ENCODE results near the gene ATF2. TPM values are rescaled to one million over a fixed set of nuclear protein-coding genes. Genes with fewer than 3 reads are reported as not detected.

ATF2 gene, protein sequence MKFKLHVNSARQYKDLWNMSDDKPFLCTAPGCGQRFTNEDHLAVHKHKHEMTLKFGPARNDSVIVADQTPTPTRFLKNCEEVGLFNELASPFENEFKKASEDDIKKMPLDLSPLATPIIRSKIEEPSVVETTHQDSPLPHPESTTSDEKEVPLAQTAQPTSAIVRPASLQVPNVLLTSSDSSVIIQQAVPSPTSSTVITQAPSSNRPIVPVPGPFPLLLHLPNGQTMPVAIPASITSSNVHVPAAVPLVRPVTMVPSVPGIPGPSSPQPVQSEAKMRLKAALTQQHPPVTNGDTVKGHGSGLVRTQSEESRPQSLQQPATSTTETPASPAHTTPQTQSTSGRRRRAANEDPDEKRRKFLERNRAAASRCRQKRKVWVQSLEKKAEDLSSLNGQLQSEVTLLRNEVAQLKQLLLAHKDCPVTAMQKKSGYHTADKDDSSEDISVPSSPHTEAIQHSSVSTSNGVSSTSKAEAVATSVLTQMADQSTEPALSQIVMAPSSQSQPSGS
- 10 to 100 TPM; 24.7 to 44.6 (median 37.7) TPM for polyA plus RNA-seq (ENCODE audit: insufficient read length in 10 of 10)
- long read RNA-seq, donor 1, full-length matches to known transcripts, result 3 of 3 reads
- long read RNA-seq, donor 1, partial matches to known transcripts, result 0 of 3 reads
- long read RNA-seq, donor 1, other reads (novel, unspliced or antisense), result 0 of 3 reads
- long read RNA-seq, donor 2, full-length matches to known transcripts, result 3 of 3 reads
- long read RNA-seq, donor 2, partial matches to known transcripts, result 0 of 3 reads
- long read RNA-seq, donor 2, other reads (novel, unspliced or antisense), result 0 of 3 reads
- long read RNA-seq, donor 3, result 0 reads
- long read RNA-seq, donor 4, full-length matches to known transcripts, result 3 of 3 reads
- long read RNA-seq, donor 4, partial matches to known transcripts, result 0 of 3 reads
- long read RNA-seq, donor 4, other reads (novel, unspliced or antisense), result 0 of 3 reads
- long read RNA-seq, donor 5, full-length matches to known transcripts, result 2 of 2 reads
- long read RNA-seq, donor 5, partial matches to known transcripts, result 0 of 2 reads
- long read RNA-seq, donor 5, other reads (novel, unspliced or antisense), result 0 of 2 reads
- long read RNA-seq, donor 6, full-length matches to known transcripts, result 6 of 6 reads
- long read RNA-seq, donor 6, partial matches to known transcripts, result 0 of 6 reads
- long read RNA-seq, donor 6, other reads (novel, unspliced or antisense), result 0 of 6 reads
- long read RNA-seq, donor 7, partial matches to known transcripts, result 0 of 1 reads
- long read RNA-seq, donor 7, other reads (novel, unspliced or antisense), result 0 of 1 reads
- long read RNA-seq, donor 8, full-length matches to known transcripts, result 3 of 3 reads
- long read RNA-seq, donor 8, partial matches to known transcripts, result 0 of 3 reads
- long read RNA-seq, donor 8, other reads (novel, unspliced or antisense), result 0 of 3 reads
- long read RNA-seq, donor 9, full-length matches to known transcripts, result 2 of 2 reads
- long read RNA-seq, donor 9, partial matches to known transcripts, result 0 of 2 reads
- long read RNA-seq, donor 9, other reads (novel, unspliced or antisense), result 0 of 2 reads

DNA sequence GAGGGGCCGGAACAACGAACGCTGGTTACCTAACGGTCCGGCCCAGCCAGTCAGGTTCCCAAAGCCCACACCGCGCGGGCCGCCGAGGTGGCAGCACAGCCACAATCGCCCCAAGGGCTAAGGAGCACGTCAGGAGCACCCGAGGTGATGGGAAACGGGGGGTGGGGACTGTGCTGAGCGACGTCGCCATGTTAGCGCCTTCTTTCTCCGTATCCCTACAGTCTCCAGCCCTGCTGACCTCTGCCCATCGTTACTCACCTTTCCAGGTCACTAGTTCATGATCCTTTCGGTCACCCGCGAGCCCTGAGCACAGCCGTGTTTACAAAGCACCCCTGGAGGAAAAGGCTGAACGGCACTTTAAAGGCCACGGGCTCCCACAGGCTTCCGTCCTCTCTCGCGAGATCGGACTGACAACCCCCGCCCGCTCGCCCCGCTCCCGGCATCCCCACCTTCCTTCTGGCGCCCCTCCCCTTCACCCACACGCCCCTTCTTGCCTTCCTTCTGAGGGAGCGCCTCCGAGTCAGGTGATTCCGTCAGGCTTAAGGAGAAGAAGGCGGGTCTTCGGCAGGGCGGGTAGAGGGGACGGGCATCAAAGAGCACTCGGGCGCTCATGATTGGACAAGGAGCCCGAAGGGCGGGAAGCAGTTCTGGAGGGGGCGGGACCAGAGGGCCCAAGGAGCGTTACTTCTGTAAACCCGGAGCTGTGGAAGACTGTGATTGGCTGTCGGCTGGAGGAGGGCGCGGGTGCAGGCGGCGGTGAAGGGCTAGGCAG is at the start of gene ATF2:
ATF2 (minus strand) TSS at position 412 of the 772 bp plus-strand sequence. CDS start 31,760 bp downstream, outside the sequence.
- peak; percentile 98 to 100 (median 99) for DNase-seq

DNA sequence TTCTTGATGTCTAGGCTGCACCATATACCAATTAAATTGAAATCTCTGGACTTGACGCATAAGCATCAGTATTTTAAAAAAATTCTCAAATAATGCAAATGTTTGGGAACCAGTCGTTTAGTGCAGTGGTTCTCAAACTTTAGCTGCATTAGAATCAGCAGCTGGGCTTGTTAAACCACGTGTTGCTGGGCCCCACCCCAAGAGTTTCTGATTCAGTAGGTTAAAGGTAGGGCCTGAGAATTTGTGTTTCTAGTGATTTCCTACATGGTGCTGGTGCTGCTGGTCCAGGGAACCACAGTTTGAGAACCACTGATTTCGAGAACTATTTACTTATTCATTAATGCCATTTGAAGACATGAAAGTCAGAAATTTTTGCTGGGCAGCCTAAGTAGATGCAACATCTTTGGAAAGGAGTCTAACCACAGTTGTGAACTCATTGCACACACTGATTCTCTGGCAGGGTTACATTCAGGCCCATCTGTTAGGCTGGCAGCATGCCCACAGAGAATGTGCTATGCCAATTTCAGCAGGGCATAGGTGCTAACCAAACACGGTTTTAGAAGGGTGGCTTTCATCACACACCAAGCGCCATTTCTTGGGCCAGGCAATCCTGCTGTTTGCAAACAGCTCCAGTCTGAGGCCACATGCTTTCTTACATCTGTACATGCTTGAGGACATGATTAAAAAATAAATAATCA is 39.9 kb upstream of the ATF2 start:
- peak; percentile 15 to 30 (median 20) for DNase-seq

DNA sequence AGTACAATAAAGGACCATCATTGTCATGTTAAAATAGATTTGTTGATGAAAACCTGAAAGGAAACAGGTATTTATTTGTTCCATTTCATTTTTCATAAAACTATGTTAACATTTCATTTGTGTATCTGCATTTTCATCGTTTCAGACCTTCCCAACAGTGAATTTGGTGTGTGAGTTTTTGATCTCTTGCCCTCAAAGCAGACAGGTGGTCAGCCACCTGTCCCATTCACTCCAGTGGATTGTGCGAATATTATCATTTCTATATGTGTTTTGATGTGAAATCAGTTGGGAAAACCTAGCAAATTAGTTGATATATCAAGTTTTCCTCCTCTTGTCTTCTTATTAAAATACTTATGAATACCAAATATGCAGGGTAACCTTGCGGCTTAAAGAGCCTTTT is 38.9 kb upstream of the ATF2 start:
- DNase-seq, result no peak

DNA sequence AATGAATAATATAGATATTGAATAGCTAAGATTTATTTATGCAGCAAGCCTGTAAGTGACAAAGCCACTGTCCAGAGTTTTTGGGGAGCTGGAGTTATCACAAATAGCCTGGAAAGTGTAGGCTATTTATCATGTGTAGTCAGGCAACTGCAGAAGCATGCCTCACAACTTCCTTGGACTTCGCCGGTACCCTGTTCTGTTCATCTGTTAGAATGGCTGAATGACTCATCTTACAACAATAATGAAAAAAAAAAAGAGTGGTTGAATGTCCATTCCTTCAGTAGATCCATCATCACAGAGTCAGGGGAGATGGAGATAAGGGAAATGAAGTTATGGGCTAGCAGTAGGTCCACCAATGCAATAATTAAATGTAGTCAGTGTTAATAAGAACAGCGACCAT is 37.5 kb upstream of the ATF2 start:
- DNase-seq, result no peak

DNA sequence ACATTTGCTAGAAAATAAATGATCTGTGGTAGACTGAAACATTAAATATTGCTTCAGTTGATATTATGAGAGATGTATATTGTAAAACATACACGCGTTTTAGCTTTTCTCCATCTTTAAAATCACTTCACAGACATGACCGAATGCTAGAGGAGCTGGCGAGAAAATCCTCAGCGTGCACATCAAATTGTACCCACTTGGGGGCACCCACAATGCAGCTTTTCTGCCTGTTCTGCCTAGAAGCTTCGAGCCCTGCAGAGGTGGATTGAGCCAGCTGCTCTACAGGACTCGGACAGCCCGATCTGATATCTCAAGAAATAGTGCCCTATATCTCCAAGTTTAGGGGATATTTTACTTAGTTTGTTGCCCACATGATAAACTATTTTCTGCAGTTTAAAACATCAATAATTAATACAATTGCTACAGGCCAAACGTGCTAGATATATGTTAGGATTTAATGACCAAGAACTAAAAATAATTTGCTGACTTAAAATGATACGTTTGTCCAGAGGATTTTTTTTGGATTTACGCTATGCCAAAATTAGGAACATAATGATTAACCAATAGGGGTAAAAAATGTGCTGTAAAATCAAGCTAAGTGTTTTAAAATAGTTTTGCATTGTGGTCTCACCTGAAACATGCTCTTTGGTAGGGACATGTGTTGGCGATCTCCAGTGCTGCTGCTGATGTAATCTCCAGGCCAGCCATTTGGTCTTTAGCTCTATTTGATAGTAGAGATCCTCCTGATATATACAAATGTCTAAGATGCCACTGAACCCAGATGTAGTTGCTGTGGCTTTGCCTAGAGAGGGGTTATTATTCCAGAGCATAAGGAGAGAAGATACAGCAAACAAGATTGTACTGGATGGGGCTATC is 35.9 kb upstream of the ATF2 start:
- peak in 2 of 3 donors; percentile 15 to 31 for DNase-seq

DNA sequence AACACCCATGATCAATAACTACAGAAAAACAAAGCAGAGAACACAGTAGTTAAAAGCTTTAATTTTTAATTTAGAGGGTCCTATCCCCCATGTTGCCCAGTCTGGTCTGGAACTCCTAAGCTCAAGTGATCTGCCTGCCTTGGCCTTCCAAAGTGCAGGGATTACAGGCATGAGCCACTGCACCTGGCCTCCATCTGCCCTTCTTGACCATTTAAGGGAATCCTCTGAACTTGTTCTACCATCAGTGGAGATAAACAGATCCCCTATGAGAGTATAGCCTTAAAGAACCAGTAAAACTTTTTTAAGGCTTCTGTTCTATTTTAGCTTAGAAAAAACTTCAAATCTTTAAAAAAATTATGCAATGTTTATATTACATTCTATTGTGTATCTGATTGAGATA is 27.0 kb upstream of the ATF2 start:
- no peak for DNase-seq

DNA sequence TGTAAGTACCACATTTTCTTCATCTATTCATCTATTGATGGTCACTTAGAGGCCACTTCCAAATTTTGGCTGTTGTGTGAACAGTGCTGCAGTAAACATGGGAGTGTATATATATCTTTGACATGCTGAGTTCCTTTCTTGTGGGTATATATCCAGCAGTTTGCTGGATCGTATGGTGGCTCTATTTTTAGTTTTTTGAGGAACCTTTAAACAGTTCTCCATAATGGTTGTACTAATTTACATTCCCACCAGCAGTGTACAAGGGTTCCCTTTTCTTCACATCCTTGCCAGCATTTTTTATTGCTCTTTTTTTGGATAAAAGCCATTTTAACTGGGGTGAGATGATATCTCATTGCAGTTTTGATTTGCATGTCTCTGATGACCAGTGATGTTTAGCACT is 20.8 kb upstream of the ATF2 start:
- DNase-seq, result no peak

DNA sequence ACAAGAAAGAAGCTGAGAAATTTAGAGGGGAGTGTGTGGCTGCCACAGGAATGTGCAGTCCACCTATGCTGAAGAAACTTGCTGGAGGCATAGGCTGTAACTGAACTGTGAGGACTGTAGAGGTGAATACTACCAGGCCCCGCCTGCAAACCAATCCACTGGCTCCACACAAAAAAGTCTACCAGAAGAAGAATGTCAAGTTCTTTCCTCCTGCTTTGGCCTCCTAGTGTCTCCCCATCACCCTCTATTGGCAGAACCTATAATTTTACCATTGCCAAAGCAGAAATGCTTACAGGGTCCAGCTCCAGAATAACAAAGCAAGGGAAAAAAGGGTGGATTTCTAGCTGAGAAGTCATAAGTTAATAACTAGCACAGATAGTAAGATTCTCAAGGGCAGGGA is 19.4 kb upstream of the ATF2 start:
- DNase-seq, result no peak

DNA sequence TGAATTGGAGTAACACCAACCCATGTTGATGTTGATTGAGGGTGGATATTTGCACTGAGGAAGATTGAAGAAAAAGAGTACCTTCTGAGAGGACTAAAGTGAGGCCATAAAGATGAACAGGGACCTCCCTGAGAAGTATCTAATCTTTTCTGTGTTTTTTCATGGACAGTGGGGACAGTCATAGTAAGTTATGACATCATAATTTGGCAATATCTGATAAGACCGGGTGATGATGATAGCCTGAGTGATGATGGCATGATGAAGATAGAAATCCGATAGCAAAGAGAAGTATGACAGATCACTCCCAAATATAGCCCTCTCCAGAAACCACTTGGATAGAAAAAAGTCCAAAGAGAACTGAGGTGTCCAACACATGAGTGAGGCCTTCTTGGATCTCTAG is 15.7 kb upstream of the ATF2 start:
- no peak for DNase-seq

DNA sequence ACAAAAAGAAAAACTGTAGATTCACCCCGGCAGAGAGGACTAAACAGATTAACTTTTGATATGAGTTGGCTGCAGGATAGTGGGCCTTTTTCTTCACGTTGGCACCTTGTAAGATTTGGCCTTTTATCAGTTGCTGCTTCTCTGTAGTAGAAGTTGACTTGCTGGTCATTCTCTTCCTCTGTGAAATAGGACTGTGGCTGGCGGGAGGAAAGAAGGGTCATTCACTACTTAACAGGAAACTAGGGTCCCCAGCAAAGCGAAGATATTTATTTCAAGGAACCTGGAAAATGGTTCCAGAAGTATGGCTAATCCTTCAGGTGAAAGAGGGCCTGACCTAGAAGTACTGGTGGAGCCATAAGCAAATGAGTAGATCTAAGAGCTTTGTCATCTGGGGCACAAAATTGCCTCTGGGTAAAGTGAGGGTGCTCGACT is 13.9 kb upstream of the ATF2 start:
- DNase-seq, result no peak

DNA sequence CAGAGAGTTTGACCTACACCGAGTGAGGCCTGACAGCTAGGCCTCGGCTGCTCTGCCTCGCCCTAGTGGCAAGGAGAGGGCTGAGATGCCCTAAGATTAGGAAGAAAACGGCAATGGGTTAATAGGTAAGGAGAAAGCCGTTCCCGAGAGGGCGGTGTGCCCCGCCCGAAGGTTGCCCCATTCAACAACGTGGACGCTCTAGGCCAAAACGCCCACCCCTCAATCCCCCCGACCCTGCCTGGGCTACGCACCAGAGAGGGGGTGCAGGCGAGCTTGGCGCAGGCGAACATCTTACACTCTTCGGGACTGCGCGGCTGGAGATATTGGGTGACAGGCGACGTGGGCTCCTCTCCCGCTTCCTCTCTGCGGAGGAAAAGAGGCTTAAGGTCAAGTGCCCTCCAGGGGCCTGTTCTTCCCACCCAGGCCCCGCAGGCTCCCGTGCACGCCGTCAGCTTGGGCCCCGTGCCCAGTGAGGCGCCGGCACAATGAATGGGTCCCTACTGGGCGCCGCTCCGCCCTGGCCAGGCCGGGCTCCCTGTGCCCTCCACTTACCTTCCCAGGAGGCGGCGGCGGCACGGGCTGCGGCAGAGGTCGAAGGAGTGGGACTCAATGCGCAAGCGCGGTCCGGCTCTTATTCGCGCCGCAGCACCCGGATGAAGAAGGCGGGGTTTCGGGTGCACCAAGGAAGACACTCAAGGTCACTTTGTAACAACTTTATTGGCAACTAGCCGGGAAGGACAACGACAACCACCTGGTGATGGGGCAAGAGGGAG is 13.3 kb upstream of the ATF2 start, which contains the start of gene ATP5MC3:
ATP5MC3 (minus strand) TSS at position 607 of the 773 bp plus-strand sequence; CDS start at position 290, 317 bp downstream.
- peak; percentile 93 to 97 (median 94) for DNase-seq

DNA sequence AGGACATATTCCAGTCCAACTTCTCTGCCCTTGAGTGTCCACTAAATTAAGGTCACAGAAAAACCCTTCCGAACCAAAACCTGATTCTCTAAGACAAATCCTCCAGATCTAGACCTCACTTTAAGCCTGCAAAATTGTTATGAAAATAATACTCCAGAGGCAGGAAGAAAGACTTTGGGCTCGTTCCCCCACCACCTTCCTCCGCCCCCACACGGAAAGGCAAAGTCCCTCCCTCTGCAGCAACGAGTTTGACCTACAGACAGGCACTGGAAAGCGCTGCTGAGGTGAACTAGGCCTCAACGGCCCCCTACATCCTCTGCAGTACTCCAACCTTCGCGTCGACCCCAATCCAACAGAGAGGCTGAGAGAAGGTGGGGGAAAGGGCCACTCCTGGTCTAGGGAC is 12.7 kb upstream of the ATF2 start:
- DNase-seq, result peak; percentile 21 to 89 (median 56)

DNA sequence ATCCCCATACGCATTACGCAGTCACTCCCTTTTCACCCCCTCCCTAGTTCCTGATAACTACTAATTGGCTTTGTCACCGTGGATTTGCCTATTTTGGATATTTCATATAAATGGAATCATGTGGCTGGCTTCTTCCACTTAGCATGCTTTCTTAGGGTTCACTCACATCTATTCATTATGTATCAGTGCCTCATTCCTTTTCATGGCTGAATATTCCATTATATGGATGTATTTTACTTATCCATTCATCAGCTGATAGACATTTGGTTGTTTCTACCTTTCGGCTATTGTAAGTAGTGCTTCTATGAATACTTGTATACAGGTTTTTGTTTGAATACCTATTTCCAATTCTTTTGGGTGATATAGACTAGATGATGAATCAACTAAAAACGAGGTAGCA is 8.6 kb upstream of the ATF2 start:
- DNase-seq, result no peak

DNA sequence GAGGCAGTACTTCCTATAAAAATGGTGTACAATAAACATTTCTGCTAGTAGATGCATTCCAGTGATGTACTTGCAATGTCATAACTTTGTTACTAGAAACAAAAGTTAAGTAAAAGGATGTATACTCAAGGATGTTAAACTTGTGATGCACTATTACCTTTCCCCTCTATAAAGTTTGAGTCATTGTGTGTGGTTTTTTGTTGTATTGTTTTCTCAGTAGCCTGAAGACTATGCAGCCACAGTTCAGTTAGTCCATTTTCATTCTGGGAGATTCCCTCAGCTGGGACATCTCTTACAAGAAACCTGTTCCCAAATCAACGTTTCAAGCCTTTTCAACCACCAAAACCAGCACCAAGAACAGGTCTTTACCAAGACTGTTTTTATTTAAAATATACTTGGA is 7.9 kb upstream of the ATF2 start:
- no peak for DNase-seq

DNA sequence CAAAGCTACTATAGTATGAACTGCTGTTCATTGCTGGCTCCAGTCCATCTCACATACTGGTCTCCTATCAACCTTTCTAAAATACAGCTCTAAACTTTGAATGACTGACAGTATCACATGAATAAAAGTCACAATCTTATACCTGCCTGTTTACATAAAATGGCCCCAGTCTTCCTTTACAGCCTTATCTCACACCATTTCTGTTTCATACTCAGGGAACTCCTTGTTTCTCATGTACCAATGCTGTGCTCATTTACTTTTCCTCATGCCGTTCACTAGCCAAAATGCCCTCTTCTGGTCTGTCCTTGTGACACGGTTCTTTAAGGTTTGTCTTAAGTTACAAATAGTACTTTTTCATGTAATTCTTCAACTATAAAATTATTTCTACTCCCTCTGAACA is 7.3 kb upstream of the ATF2 start:
- DNase-seq, result no peak

DNA sequence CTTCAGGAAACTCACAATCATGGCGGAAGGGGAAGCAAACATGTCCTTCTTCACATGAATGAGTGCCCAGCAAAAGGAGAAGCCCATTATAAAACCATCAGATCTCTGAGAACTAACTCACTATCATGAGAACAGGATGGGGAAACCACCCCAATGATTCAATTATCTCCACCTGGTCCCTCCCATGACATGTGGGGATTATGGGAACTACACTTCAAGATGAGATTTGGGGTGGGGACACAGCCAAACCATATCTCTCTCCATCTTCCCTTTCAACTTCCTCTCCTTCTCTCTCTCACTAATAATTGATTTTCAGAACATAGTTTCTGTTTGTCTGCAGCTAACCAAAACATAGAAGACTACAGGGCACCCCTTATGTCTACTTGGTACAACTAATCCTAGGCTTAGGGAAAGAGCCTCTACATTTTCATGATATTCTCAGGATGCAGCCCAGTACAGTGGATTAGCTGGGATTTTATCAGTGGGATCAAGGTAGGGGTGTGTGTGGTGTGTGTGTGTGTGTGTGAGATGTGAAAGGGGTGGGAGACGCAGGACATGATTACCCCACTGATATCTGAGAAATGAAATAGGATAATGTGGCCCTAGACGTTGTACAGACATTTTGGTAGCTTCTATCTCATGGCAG is 2.8 kb upstream of the ATF2 start:
- no peak for DNase-seq

DNA sequence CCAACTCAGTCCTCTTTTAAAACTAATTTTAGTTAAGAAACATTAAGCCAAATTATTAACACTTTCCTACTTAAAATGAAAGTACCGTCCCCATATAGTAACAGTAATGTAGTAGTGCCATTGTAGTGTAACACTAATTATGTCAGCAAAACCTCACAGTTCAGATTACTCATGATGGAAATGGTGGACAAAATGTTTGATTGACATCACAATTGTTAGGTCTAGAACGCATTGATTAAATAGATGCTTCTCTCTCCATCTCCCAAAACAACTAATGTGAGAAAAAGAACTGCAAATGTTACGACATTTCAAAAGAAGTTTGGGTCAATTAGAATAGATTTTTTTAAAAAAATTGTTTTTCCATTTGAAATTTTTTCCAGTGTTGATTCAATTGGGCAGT is 1.2 kb upstream of the ATF2 start:
- no peak for DNase-seq

Measured in muscle of back (tissue), 13 donors.